RWPE2 (cell line): ENCODE measurements around the gene RABGAP1L.
"Not testable (repeated sequence)": the region's sequence is repeated elsewhere in the genome, so short reads cannot be mapped to it uniquely, and the experiment has no call there.

Experiments used
- ATAC-seq: fragments of 200-7000 bp; cut with Tn5 transposase; 3 replicates; pipeline ENCODE4 v1.9.1; 2021; ENCODE audit warnings: low read depth
- DNase-seq: peaks from one replicate; pipeline ENCODE4 v3.0.0-alpha.2; 2020; ENCODE audit warnings: low spot score
- H3K27ac ChIP-seq: fragments of 450-650 bp; 2 replicates; pipeline ENCODE4 v1.5.1; 2017; ENCODE audit warnings: mild to moderate bottlenecking; ENCODE audit not compliant: poor library complexity, severe bottlenecking
- H3K27me3 ChIP-seq: fragments of 250-450 bp; sonication (Bioruptor Pico); 2 replicates; pipeline ENCODE4 v1.5.1; 2021; ENCODE audit warnings: mild to moderate bottlenecking, moderate library complexity; ENCODE audit not compliant: insufficient read depth, poor library complexity, severe bottlenecking
- H3K36me3 ChIP-seq: fragments of 250-450 bp; sonication (Bioruptor Pico); 2 replicates; pipeline ENCODE4 v1.5.1; 2020; ENCODE audit warnings: low read depth, mild to moderate bottlenecking, moderate library complexity
- H3K4me1 ChIP-seq: fragments of 250-450 bp; sonication (Bioruptor Pico); 2 replicates; pipeline ENCODE4 v1.5.1; 2021; ENCODE audit warnings: mild to moderate bottlenecking, moderate library complexity; ENCODE audit not compliant: insufficient read depth, poor library complexity, severe bottlenecking
- H3K4me3 ChIP-seq: fragments of 250-450 bp; sonication (Bioruptor Pico); 2 replicates; pipeline ENCODE4 v1.5.1; 2021; ENCODE audit warnings: mild to moderate bottlenecking, moderate library complexity; ENCODE audit not compliant: severe bottlenecking
- H3K9me3 ChIP-seq: fragments of 250-450 bp; sonication (Bioruptor Pico); 2 replicates; pipeline ENCODE4 v1.5.1; 2021; ENCODE audit warnings: mild to moderate bottlenecking, moderate library complexity; ENCODE audit not compliant: severe bottlenecking
- CTCF ChIP-seq: fragments of 450-650 bp; IDR thresholded peaks from one replicate; pipeline ENCODE4 v1.5.1; 2017; ENCODE audit warnings: mild to moderate bottlenecking, moderate library complexity; ENCODE audit not compliant: poor library complexity, severe bottlenecking

Gene RABGAP1L

GRCh38 chr1:174337000-174337681 is 177.8 kb downstream of the RABGAP1L start:
- H3K27me3 ChIP-seq = no peaks in the 10 kb centered on the region
- no peak for TF ChIP-seq CTCF
- DNase-seq (no peak), ATAC-seq (no peak)
- H3K27ac ChIP-seq = no peak overlapping the region
- no peaks in the 10 kb centered on the region for H3K4me1 ChIP-seq
- no peak overlapping the region for H3K4me3 ChIP-seq
- no peaks in the 10 kb centered on the region for H3K9me3 ChIP-seq
- no peaks in the 10 kb centered on the region for H3K36me3 ChIP-seq

- H3K36me3 ChIP-seq, H3K27ac ChIP-seq, H3K27me3 ChIP-seq, H3K4me3 ChIP-seq, DNase-seq, H3K9me3 ChIP-seq, ATAC-seq, H3K4me1 ChIP-seq: not testable (repeated sequence)
These were observed 181.1 kb downstream of the RABGAP1L start for GRCh38 chr1:174340404-174340803.

GRCh38 chr1:174344162-174344561 is 184.8 kb downstream of the RABGAP1L start:
- DNase-seq (no peak), ATAC-seq (no peak)
- Histone ChIP-seq H3K4me3 (no peak overlapping the region), H3K27ac (no peak overlapping the region), H3K9me3 (peaks cover 2% of the 10 kb centered on the region), H3K27me3 (no peaks in the 10 kb centered on the region), H3K4me1 (no peaks in the 10 kb centered on the region), H3K36me3 (no peaks in the 10 kb centered on the region)
- TF ChIP-seq CTCF = no peak

GRCh38 chr1:174352117-174352516 is 192.8 kb downstream of the RABGAP1L start:
- H3K27me3 ChIP-seq = no peaks in the 10 kb centered on the region

GRCh38 chr1:174352883-174353608 is 193.7 kb downstream of the RABGAP1L start:
- ATAC-seq (no peak), DNase-seq (no peak)
- Histone ChIP-seq H3K9me3 (no peaks in the 10 kb centered on the region), H3K4me1 (no peaks in the 10 kb centered on the region), H3K4me3 (no peak overlapping the region), H3K27me3 (no peaks in the 10 kb centered on the region), H3K27ac (no peak overlapping the region), H3K36me3 (no peaks in the 10 kb centered on the region)
- TF ChIP-seq CTCF = no peak

More at GRCh38 chr1:174352117-174352516, 192.8 kb downstream of the RABGAP1L start:
- Histone ChIP-seq H3K4me1 (no peaks in the 10 kb centered on the region), H3K4me3 (no peak overlapping the region), H3K27ac (no peak overlapping the region), H3K9me3 (no peaks in the 10 kb centered on the region), H3K36me3 (no peaks in the 10 kb centered on the region)
- TF ChIP-seq CTCF = no peak
- no peak for DNase-seq
- no peak for ATAC-seq
